Measurements from ENCODE around the gene ZBTB20. TPM values are rescaled to one million over a fixed set of nuclear protein-coding genes. Genes with fewer than 3 reads are reported as not detected.
A peak's percentile ranks its signal among the peaks of the same experiment; 100 is the strongest.

The ZBTB20 gene
- total RNA-seq, 1 experiment from 2014 or later = 26.4 TPM

- peak; percentile 27 for DNase-seq (ENCODE audit: low read depth)
Measured at GRCh38 chr3:114775395-114775794, 371.7 kb downstream of the ZBTB20 start.

- peak; percentile 31 for DNase-seq (ENCODE audit: low read depth)
Measured at GRCh38 chr3:114770874-114771273, 376.2 kb downstream of the ZBTB20 start.

- peak; percentile 35 for DNase-seq (ENCODE audit: low read depth)
Measured at GRCh38 chr3:114764056-114764492, 383.0 kb downstream of the ZBTB20 start.

- no peak for DNase-seq (ENCODE audit: low read depth)
Measured at GRCh38 chr3:114762144-114762543, 384.9 kb downstream of the ZBTB20 start.

GRCh38 chr3:114760679-114761078, 386.4 kb downstream of the ZBTB20 start:
- DNase-seq (ENCODE audit: low read depth) = no peak

GRCh38 chr3:114758831-114759699, 388.0 kb downstream of the ZBTB20 start:
- DNase-seq (ENCODE audit: low read depth) = peak; percentile 75

GRCh38 chr3:114756506-114757279, 390.4 kb downstream of the ZBTB20 start:
- peak; percentile 90 for DNase-seq (ENCODE audit: low read depth)

GRCh38 chr3:114746502-114746901, 400.6 kb downstream of the ZBTB20 start:
- DNase-seq (ENCODE audit: low read depth) = peak; percentile 45

- peak; percentile 85 for DNase-seq (ENCODE audit: low read depth)
Measured at GRCh38 chr3:114745322-114746240, 401.5 kb downstream of the ZBTB20 start.

- no peak for DNase-seq (ENCODE audit: low read depth)
Measured at GRCh38 chr3:114743746-114744485, 403.2 kb downstream of the ZBTB20 start.

GRCh38 chr3:114741066-114741465, 406.0 kb downstream of the ZBTB20 start:
- DNase-seq (ENCODE audit: low read depth) = peak; percentile 63

- DNase-seq (ENCODE audit: low read depth) = no peak
Measured at GRCh38 chr3:114739627-114740026, 407.5 kb downstream of the ZBTB20 start.

GRCh38 chr3:114732353-114732752, 414.7 kb downstream of the ZBTB20 start:
- DNase-seq (ENCODE audit: low read depth) = no peak

- no peak for DNase-seq (ENCODE audit: low read depth)
Measured at GRCh38 chr3:114730397-114730796, 416.7 kb downstream of the ZBTB20 start.

GRCh38 chr3:114727373-114727772, 419.7 kb downstream of the ZBTB20 start:
- no peak for DNase-seq (ENCODE audit: low read depth)

GRCh38 chr3:114725966-114726365, 421.1 kb downstream of the ZBTB20 start:
- no peak for DNase-seq (ENCODE audit: low read depth)

GRCh38 chr3:114722530-114722929, 424.6 kb downstream of the ZBTB20 start:
- no peak for DNase-seq (ENCODE audit: low read depth)

- DNase-seq (ENCODE audit: low read depth) = no peak
Measured at GRCh38 chr3:114721864-114722263, 425.2 kb downstream of the ZBTB20 start.

- no peak for DNase-seq (ENCODE audit: low read depth)
Measured at GRCh38 chr3:114721209-114721608, 425.9 kb downstream of the ZBTB20 start.

- no peak for DNase-seq (ENCODE audit: low read depth)
Measured at GRCh38 chr3:114718898-114719210, 428.2 kb downstream of the ZBTB20 start.
